ENCODE measurements around the gene DHH. TPM values are rescaled to one million over a fixed set of nuclear protein-coding genes. Genes with fewer than 3 reads are reported as not detected.

Gene DHH
- total and polyA plus RNA-seq, 2 experiments from 2014 or later, result not detected

DNA sequence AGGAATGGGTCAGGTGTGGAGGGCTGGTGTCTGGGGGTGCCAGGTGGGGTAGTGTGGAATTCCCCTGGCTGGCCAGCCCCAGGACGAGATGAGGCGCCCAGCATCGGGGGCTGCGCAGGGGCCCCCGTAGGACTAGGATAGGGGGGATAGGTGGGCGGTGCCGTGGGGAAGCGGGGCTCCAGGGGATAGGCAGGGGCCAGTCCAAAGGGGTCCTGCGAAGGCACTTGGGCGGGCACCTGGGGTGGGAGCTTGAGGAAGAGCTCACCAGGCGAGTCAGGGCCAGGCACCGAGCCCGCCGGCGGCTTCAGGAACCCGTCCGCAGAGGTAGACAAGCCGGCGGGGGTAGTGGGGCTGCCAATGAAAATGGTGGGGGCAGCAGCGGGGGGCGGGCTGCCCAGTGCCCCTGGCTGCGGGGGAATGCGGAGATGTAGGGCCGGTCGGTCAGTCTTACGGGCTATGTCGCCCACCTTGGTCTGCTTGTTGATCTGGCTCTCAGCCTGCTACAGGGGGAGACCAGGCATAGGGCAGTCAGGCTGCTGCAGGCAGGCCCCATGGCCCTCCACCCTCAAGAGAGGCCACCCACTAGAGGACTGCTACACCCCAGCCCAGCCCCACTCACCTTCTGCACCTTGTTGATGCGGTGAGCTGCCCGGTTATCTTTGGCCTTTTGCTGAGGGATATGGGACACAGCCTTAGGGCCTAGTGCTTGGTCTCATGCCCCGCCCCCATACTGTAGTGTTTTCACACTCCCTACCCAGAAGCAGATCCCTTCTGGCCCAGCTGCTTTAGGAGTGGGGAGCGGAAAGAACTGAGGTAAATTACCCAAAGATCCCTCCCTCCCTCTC lies 53.3 kb downstream of the DHH start:
- Histone ChIP-seq H3K27me3 (no peaks in the 10 kb centered on the region), H2AFZ (no peak overlapping the region), H3K4me3 (no peak overlapping the region), H4K20me1 (ENCODE audit: insufficient read depth, poor library complexity, severe bottlenecking) (no peaks in the 10 kb centered on the region), H3K36me3 (replicated peaks; ENCODE audit: insufficient read depth, low read depth) (no peaks in the 10 kb centered on the region), H3K27ac (no peak overlapping the region), H3K4me2 (no peak overlapping the region), H3K79me2 (no peaks in the 10 kb centered on the region), H3K9me3 (ENCODE audit: low read depth) (no peaks in the 10 kb centered on the region), H3K4me1 (ENCODE audit: insufficient read depth) (no peaks in the 10 kb centered on the region), H3K9me2 (replicated peaks; ENCODE audit: insufficient read depth) (no peaks in the 10 kb centered on the region)
- WGBS (ENCODE audit: low lambda C conversion rate, missing lambda C conversion rate), result 97% methylated on average over 10 of the region's 31 CpGs
- DNase-seq (ENCODE audit: low spot score), result no peak
- TF ChIP-seq CTCF (IDR thresholded peaks at IDR 0.05; ENCODE audit: poor library complexity) (no peak), EZH2 (IDR thresholded peaks at IDR 0.05; ENCODE audit: borderline replicate concordance) (no peak), EZH2phosphoT487 (IDR thresholded peaks at IDR 0.05; ENCODE audit: low read depth, severe bottlenecking, unreplicated experiment) (no peak)

GRCh38 chr12:49040364-49040855 lies 54.2 kb downstream of the DHH start:
- no peak for DNase-seq (ENCODE audit: low spot score)
- WGBS (ENCODE audit: low lambda C conversion rate, missing lambda C conversion rate), result 94% methylated on average over 9 of the region's 14 CpGs
- Histone ChIP-seq H4K20me1 (ENCODE audit: insufficient read depth, poor library complexity, severe bottlenecking) (no peaks in the 10 kb centered on the region), H3K4me2 (no peak overlapping the region), H3K27me3 (no peaks in the 10 kb centered on the region), H3K9me3 (ENCODE audit: low read depth) (no peaks in the 10 kb centered on the region), H3K79me2 (no peaks in the 10 kb centered on the region), H3K9me2 (replicated peaks; ENCODE audit: insufficient read depth) (no peaks in the 10 kb centered on the region), H3K27ac (no peak overlapping the region), H2AFZ (no peak overlapping the region), H3K4me1 (ENCODE audit: insufficient read depth) (no peaks in the 10 kb centered on the region), H3K4me3 (no peak overlapping the region), H3K36me3 (replicated peaks; ENCODE audit: insufficient read depth, low read depth) (no peaks in the 10 kb centered on the region)
- no peak for TF ChIP-seq EZH2phosphoT487 (IDR thresholded peaks at IDR 0.05; ENCODE audit: low read depth, severe bottlenecking, unreplicated experiment)
- no peak for TF ChIP-seq EZH2 (IDR thresholded peaks at IDR 0.05; ENCODE audit: borderline replicate concordance)
- TF ChIP-seq CTCF (IDR thresholded peaks at IDR 0.05; ENCODE audit: poor library complexity), result no peak

- H3K4me3 ChIP-seq, result no peak overlapping the region
- no peaks in the 10 kb centered on the region for H3K9me3 ChIP-seq (ENCODE audit: low read depth)
- H4K20me1 ChIP-seq (ENCODE audit: insufficient read depth, poor library complexity, severe bottlenecking), result no peaks in the 10 kb centered on the region
- no peaks in the 10 kb centered on the region for H3K36me3 ChIP-seq (replicated peaks; ENCODE audit: insufficient read depth, low read depth)
- H3K27ac ChIP-seq, result no peak overlapping the region
- no peaks in the 10 kb centered on the region for H3K79me2 ChIP-seq
- H3K4me2 ChIP-seq, result no peak overlapping the region
- TF ChIP-seq EZH2 (IDR thresholded peaks at IDR 0.05; ENCODE audit: borderline replicate concordance), result no peak
- TF ChIP-seq EZH2phosphoT487 (IDR thresholded peaks at IDR 0.05; ENCODE audit: low read depth, severe bottlenecking, unreplicated experiment), result no peak
- no peak for TF ChIP-seq CTCF (IDR thresholded peaks at IDR 0.05; ENCODE audit: poor library complexity)
- DNase-seq (ENCODE audit: low spot score), result no peak
- WGBS (ENCODE audit: low lambda C conversion rate, missing lambda C conversion rate), result 96% methylated on average over 29 of the region's 30 CpGs
- H2AFZ ChIP-seq, result no peak overlapping the region
- no peaks in the 10 kb centered on the region for H3K27me3 ChIP-seq
- H3K4me1 ChIP-seq (ENCODE audit: insufficient read depth), result no peaks in the 10 kb centered on the region
- H3K9me2 ChIP-seq (replicated peaks; ENCODE audit: insufficient read depth), result no peaks in the 10 kb centered on the region
Observed at GRCh38 chr12:49039421-49040363, 54.9 kb downstream of the DHH start.
